Adipose tissue (tissue), 3 donors: ENCODE data around the gene MAP3K3. TPM values are rescaled to one million over a fixed set of nuclear protein-coding genes. Genes with fewer than 3 reads are reported as not detected.
A peak's percentile ranks its signal among the peaks of the same experiment; 100 is the strongest.

Source experiments
- H3K27ac ChIP-seq: one replicate; pipeline ENCODE4 v1.5.1; 2013; ENCODE audit warnings: low read depth, low read length
- WGBS, 3 donors: extraction: QIAGEN DNeasy Blood & Tissue Kit; methylation state at CpG; one replicate each; pipeline ENCODE4 v1.1.7; 2013; 5-methylcytosine and 5-hydroxymethylcytosine counted together
- polyA plus RNA-seq, 3 donors: library from polyadenylated mRNA; stranded (reverse); fragments of 200-250 nt; gene quantifications; one replicate each; pipeline ENCODE4 v1.2.3, GENCODE V29; 2013
- donor health status: healthy with polysubstance abuse.
- donor health status: Bipolar disorder and iron deficiency.
- donor health status: healthy.

The MAP3K3 gene
- polyA plus RNA-seq, 3 donors = 9.7 to 34.4 (median 22.7) TPM

DNA sequence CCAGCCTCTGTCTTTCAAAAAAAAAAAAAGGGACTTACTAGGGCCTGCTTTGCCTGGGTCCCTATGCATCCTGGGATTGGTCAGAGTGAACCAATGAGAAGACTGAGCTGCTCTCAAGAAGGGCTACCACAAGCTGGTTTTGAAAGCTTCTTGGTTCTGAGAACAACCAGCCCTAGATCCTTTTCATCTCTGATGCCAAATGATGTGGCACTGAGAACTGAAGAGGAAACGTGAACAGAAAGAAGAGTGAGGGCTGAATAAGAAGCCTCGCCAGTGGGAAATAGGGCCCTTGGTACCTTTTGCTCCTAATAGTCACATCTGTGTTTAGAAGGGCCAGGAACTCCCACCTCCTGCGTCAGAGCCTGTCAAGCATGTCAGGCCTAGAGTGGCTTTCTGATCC, 10.9 kb upstream of the MAP3K3 start:
- H3K27ac ChIP-seq = no peak overlapping the region
- WGBS, 3 donors = 74 to 94% (median 85%) methylated on average over 3 of the region's 3 CpGs

DNA sequence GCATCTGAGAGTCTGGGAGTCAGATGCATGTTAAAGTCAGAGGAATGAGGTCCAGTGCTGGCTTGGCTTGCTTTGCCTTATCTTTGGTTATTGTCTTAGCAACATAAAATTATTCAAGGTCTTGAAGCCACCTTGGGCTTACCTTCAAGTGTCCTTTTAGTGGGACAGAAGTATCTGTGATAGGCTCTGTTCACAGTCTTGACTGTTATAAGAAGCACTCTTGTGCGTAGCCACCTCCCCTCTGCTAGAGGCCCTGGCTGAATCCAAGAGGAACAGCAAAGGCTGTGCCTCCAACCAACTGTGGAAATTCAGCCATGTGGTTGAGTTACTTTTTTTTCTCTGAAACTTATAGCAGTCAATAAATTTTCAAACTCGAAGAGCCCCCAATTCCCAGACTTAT, 8.6 kb upstream of the MAP3K3 start:
- H3K27ac ChIP-seq = no peak overlapping the region
- WGBS, 3 donors = 89 to 92% (median 89%) methylated on average over 2 of the region's 2 CpGs

DNA sequence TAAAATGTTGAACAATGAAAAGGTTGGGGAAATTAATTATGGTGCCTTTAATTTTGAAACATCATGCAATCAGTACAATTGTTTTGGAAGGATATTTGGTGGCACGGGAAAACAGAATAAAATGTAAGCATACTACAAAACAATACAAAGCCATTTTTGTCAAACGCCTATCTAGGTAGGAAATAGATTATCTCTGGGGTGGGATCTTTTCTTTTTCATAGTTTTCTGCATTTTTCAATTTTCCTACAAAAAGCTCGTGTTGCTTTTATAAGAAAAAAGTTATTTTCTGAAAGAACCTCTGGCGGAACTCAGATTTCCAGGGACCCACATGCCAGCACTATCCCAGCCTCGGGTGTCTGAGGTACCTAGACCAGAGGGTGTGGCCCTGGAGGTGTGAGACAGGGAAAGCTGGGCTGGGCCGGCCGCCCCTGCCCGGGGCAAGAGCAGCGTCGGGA, 961 bp upstream of the MAP3K3 start:
- H3K27ac ChIP-seq = no peak overlapping the region
- 8 to 9% (median 9%) methylated on average over 10 of the region's 10 CpGs for WGBS, 3 donors

DNA sequence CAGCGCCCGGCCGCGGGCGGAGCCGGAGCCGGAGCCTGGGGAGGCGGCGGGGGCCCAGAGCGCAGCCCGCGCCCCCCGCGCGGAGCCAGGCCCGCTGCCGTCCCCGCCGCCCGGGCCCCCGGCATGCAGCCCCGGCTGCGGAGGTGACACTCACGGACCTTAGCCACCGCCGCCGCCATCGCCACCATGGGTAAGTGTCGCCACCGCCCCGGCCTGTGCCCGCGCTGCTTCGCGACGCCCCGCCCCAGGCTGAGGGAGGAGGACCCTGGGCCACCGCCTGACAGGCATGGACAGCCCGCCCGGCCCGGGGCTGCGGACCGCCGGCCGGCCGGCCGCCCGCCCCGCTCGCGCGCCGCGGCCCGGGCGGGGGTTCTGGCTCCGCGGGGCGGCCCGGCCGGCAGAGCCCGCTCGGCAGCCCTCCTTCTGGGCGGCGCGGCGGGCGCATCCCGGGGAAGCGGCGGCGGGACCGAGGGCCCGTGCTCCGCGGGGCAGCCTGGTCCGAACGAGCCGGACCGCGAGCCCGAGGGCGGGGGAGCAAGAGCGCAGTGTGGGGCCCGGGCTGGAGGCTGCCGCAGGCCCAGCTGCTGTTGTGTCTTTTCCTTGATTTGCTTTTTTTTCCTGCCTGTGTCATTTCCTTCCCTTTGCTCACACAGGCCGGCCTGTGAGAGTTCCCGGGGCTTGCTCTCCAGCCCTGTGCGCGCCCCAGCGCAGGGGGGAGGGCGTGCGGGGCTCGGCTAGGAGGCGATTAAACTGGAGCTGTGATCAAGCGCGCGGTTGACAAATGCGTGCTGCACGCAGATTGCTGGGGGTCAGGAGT, 565 bp downstream of the MAP3K3 start:
- WGBS, 3 donors = 0% methylated on average over 66 to 100 of the region's 100 CpGs
- peak overlapping the region; percentile 77 for H3K27ac ChIP-seq

DNA sequence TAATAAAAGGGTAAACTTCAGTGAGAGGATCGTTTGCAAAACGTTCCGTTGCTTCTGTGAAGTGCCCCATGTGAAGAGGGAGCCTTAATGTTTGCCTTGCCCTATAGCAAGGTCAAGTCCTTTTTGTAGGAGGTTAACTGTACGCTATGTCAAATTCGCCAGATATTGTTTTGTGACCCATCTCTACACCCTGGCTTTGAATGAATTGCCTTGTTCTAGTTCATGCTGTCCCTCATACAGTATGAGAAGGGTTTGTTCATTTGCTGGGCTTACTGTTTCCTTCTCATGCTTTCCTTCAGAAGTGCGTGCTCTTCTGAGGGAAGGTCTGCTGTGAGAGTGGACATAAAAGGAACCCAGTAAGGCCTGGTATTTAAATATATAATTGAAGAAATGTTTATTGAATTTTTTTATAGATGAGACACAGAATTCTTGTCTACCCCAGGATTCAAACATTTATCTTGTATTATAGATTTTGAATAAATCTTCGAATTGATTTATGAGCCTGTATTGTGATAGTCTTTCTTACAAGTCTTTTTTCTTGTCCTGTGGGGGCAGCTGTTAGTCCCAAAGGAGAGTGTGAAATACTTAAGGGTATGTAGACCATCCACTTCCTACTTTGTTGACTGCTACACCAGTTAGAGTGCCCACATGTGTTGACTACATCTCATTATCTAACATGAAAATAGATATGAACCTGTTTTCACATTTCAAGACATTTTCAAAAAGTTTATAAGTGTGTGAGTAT, 1.7 kb downstream of the MAP3K3 start:
- no peak overlapping the region for H3K27ac ChIP-seq
- WGBS, 3 donors = 25 to 40% (median 38%) methylated on average over 7 of the region's 7 CpGs

DNA sequence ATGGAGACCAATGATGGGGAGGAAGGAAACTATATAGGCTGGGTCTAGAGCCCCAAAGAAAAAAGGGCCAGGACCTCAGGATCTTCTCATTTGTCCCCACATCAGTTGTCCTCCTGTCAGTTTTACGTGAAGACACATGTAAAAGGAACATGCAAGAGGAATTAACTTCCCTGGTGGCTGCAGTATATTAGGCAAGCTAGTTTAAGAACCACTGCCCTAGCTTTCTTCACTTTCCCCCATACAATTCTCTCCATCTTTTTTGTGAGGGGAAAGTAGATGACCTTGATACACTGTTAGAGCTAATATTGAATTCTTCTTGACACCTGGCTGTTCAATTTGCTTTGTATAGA, 2.3 kb downstream of the MAP3K3 start:
- whole genome bisulfite sequencing, 3 donors = 53 to 94% (median 71%) methylated on average over 1 of the region's 1 CpG

DNA sequence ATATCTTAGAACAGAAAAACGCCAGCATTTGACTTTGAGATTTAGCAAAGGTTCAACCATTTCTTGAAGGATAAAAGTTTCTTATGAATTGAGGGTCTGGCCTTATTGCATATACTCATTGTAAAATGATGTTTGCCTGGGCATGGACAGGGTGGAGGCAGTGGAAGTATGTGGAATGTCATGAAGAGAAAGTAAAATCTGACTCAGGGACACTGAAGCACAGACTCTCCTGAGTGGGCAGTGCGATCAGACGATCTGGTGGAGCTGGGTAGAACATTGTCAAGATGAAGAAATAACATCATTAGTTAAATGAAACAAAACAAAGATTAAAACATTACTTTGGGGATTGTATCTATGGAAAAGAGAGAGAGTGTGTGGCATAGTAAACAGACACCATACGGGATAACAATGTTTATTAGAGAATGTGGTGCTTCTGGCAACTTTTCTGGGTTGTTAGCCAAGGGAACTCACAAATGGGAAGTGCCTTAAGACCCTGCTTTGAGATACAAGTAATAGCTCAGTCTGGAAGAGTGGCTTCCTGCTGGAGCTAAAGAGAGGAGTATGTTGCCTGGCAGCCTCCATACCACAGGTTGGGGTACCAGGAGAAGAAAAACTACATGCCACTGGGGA, 4.4 kb downstream of the MAP3K3 start:
- no peak overlapping the region for H3K27ac ChIP-seq
- 45 to 62% (median 59%) methylated on average over 4 of the region's 4 CpGs for WGBS, 3 donors

More for the DNA sequence above, 2.3 kb downstream of the MAP3K3 start:
- H3K27ac ChIP-seq = no peak overlapping the region

DNA sequence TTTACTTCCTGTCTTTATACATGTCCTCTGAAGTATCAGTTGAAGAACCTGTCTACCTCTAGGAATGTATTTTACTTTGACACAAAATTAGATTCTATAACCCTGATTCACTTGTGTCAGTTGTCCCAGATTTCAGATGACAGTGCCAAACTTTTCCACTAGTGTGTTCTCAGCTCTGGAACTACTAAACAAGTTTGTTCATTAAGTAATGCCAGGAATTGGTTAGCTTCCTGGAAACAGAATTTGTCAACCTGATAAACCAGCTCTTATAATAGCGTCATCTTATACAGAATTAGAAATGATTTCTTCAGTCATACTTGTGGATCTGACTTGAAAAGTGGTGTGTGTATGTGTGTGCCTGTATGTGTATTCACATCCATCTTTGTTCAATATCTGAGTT, 7.4 kb downstream of the MAP3K3 start:
- H3K27ac ChIP-seq = no peak overlapping the region
- WGBS, 3 donors = 36 to 73% (median 63%) methylated on average over 1 of the region's 1 CpG

DNA sequence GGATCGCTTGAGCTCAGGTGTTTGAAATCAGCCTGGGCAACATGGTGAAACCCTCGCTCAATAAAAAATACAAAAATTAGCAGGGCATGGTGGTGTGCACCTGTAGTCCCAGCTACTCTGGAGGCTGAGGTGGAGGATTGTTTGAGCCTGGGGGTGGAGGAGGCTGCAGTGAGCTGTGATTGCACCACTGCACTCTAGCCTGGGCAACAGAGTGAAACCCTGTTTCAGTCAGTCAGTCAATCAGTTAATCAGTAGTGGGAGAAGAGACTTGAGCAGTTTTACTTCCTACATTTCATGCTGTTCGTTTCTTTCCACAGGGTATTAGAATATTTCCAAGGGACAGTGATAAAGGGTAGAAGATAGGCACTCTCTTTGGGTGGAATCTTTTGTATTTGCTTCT, 8.8 kb downstream of the MAP3K3 start:
- 84 to 85% (median 85%) methylated on average over 3 of the region's 3 CpGs for WGBS, 3 donors
- no peak overlapping the region for H3K27ac ChIP-seq

DNA sequence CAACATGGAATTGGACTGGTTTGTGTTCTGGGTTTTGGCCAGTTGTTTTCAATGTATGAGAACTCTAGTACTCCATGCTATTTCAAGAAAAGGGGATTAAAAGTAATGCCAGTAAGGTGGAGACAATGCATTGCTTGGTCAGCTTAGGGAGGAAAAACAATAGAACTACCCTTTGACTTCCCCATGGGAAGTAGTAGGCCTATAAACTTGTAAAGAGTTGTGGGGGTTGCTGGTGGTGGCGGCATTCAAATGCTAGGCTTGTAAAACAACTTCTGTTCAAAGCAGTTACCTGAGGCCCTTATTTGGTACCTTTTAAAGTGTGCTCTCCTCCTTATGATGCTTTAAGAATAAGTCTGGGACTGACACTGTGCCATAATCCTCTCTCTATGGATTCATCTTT, 9.4 kb downstream of the MAP3K3 start:
- no peak overlapping the region for H3K27ac ChIP-seq
- WGBS, 3 donors = 74 to 91% (median 89%) methylated on average over 1 of the region's 1 CpG

DNA sequence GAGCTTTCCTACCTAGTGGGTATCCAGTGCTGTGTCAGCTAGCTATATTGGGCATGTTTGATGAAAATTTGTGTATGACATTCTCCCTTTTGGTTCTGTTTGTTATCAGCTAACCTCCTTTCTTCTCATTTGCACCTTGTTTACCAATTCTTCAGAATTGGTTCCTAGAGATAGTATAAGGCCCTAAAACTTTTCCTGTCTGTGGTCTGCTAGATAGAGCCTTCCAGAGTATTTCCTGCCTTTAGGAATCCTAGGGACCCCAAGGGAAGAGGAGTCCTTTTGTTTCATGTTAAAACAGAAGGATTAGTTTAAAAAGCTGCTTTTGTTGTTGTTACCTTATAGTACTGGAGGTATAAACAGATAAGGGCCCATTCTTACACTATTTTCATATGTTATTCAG, 11.5 kb downstream of the MAP3K3 start:
- no peak overlapping the region for H3K27ac ChIP-seq

DNA sequence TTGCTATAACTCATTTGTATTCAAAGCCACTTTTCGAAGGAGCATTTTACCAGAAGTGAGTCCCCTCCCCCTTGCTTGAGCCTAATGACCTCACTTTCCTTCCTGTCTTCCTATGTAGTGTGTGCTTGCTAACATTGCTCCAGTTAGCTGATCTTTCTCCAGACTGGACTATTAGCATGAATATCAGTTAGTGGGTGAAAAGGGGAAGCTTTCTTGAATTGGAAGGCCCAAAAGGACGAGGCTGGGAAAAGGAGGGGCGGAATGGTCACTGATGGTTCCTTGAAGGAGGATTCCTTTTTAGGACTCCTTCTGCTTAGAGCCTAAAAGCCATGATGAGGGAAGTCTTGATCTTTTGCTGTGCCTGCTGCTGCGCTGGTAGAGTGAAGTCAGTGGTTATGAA, 11.9 kb downstream of the MAP3K3 start:
- 47 to 80% (median 48%) methylated on average over 4 of the region's 4 CpGs for WGBS, 3 donors
- peak overlapping the region; percentile 36 for H3K27ac ChIP-seq

DNA sequence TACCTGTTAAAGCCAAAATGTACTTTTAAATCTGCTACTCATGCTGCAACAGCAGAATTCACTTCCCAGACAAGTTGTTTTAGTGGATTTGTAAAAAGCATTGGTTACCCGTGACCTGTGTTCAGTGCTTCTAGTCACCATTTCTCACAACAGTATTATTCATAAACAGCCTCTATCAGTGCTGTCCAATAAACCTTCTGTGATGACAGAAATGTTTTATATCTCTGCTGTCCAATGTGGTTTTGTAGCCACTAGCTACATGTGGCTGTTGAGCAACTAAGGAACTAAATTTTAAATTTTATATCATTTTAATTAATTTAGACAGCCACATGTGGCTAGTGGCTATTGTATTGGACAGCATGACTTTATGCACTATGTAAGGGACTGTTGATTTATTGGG, 12.6 kb downstream of the MAP3K3 start:
- H3K27ac ChIP-seq = no peak overlapping the region
- WGBS, 3 donors = 85 to 100% (median 89%) methylated on average over 1 of the region's 1 CpG

DNA sequence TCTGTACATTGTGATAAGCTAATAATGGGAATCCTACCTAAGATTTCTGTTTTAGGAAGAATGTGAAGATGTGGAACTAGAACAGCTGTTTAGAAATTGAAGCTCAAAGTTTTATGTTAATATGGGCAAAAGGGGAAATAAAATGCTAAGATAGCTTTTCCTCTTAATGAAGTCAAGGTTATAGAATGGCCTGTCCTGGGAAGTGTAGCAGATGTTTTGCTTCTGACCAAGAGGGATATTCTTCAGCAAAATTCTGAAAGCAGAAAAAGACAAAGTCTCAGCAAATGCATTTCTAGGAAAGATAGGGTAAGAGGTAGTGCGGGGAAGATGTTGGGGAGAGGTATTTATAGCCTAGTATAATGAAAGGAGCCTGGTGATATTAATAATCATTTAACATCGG, 13.1 kb downstream of the MAP3K3 start:
- H3K27ac ChIP-seq = no peak overlapping the region
- 51 to 96% (median 89%) methylated on average over 2 of the region's 2 CpGs for WGBS, 3 donors

DNA sequence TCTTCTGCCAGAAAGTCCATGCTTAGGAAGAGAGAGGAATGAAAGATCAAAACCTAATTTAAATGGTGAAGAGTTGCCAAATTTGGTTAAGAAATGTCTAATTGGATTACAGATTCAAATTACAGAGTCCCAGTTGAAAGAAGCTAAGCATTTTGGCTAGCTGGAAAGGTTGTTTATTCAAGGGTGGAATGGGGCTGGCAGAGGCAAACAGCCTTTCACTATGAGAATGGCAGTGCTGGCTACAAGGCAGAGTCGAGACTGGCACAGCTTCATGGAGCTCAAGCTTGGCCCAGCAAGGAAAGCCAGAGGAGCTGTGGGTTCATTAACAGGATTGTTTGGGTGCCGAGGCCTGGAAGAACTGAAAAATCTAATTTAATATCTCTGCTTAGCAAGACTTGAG, 13.6 kb downstream of the MAP3K3 start:
- H3K27ac ChIP-seq = no peak overlapping the region
- WGBS, 3 donors = 63 to 93% (median 78%) methylated on average over 2 of the region's 2 CpGs

DNA sequence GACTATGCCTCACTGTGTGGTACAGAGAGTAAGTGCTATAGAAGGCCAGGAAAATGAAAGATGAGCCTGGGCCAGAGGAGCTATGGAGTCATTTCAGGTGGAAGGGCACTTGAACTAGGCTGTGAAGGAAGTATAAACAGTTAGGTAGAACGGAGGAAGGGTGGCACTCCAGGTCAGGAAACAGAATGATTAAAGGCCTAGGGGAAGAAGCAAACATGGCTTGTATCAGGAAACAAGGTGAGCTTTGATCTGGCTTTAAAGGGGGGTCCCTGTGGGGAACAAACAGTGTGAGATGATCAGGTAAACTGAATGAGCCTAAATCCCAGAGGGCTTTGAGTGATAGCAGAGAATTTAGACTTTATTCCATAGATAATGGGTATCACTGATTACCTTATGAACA, 16.9 kb downstream of the MAP3K3 start:
- 31 to 54% (median 32%) methylated on average over 1 of the region's 1 CpG for WGBS, 3 donors
- H3K27ac ChIP-seq = no peak overlapping the region

DNA sequence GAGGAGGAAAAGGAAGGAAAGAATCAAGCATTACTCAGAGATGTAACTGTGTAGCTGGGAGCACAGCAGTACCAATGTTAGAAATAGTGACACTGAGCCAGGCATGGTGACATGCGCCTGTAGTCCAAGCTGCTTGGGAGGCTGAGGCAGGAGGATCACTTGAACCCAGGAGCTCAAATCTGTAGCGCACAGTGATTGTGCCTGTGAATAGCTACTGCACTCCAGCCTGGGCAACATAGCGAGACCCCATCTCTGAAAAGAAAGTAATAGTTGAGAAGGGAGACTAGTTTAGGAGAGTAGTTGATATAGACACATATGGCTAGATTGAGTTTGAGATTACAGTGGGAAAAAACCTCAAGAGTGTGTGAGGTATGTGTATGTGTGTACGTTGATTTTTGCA, 17.8 kb downstream of the MAP3K3 start:
- H3K27ac ChIP-seq = no peak overlapping the region
- 83 to 97% (median 96%) methylated on average over 4 of the region's 4 CpGs for WGBS, 3 donors

DNA sequence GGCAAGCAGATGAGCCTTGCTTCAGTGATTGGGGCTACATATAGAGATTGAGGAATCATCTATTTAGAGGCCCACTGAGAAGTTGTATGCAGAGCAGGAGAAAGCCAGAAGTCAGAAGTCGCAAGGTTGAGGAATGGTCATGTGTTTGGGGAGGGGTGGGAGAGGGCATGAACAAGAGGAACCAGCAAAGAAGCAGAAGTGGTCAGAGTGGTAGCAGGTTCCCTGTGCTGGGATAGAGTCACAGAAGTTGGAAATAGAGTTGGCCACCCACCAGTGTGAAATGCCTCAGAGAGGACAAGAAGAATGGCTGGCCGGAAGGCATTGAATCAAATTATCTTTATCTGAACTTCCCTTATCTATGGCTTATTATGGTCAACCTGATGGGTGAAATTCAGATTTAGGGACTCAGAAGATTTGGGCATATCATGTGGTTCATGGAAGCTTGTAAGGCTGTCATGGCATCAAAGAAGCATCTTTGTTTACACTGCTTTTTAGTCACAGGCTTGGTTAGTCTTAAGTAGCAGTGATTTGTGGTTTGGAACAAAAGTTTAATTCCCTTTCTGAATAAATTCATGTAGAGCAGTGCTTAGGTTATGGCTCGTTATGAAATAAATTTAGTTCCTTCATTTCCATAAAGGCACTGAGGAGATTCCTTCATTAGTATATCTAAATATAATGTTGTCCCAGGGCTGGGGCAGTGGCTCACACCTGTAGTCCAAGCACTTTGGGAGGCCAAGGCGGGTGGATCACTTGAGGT, 19.7 kb downstream of the MAP3K3 start:
- H3K27ac ChIP-seq = no peak overlapping the region
- 64 to 95% (median 69%) methylated on average over 4 of the region's 4 CpGs for WGBS, 3 donors

DNA sequence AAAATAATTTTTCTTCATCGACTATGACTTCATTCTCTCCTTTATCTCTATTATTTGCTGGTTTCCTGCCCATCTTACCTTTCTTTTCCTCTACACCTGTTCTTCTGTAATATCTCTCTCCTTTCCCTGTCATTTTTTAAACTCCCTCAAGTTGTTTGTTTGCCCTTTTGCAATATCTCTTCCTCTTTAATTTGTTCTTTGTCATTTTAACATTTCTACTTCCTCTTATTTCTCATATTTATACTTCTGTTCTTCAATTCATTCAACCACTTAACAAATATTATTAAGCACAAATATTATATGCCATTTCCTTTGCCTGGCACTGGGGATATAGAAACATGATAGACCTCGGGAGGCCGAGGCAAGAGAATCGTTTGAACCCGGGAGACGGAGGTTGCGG, 22.6 kb downstream of the MAP3K3 start:
- WGBS, 3 donors = 88 to 94% (median 88%) methylated on average over 7 of the region's 7 CpGs
- H3K27ac ChIP-seq = no peak overlapping the region
